GM10248 (cell line): ENCODE results near the gene FBXL3.

Experiments used
- CTCF ChIA-PET: fragments of 300-600 bp; sonication (Branson Sonifier 250); formaldehyde crosslinking; extraction: SDS; loops from one replicate; lab custom pipeline; 2021; ENCODE audit warnings: antibody characterized with exemption; lab: Yijun Ruan, JAX
- POLR2A ChIA-PET: fragments of 350-650 bp; sonication (Branson Sonifier 250); formaldehyde crosslinking; extraction: SDS; loops from one replicate; lab custom pipeline; 2020; ENCODE audit warnings: antibody characterized with exemption; lab: Yijun Ruan, JAX
- DNase-seq: peaks from one replicate; pipeline ENCODE4 v3.0.0; 2012; ENCODE audit errors: extremely low spot score
- TF ChIP-seq, protein P1 (sequence below): IDR thresholded peaks from 2 replicates; pipeline ENCODE4 v1.5.1; 2012; ENCODE audit warnings: mild to moderate bottlenecking, low read depth; ENCODE audit errors: extremely low read depth, missing control alignments, control extremely low read depth

The FBXL3 gene

DNA sequence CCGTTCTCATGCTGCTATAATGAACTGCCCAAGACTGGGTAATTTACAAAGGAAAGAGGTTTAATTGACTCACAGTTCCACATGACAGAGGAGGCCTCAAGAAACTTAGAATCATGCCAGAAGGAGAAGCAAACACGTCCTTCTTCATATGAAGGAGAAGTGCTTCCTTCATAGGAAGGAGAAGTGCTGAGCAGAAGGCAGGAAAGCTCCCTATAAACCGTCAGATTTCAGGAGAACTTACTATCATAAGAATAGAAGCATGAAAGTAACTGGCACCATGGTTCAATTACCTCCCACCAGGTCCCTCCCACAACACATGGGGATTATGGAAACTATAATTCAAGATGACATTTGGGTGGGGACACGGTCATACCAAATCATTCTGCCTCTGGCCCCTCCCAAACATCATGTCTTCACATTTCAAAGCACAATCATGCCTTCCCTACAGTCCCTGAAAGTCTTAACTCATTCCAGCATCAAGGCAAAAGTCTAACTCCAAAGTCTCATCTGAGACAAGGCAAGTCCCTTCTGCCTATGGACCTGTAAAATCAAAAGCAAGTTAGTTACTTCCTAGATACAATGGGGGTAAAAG is 68.0 kb downstream of the FBXL3 start:
- ChIA-PET CTCF (no interaction called here), POLR2A (no interaction called here)
- TF ChIP-seq, protein P1, sequence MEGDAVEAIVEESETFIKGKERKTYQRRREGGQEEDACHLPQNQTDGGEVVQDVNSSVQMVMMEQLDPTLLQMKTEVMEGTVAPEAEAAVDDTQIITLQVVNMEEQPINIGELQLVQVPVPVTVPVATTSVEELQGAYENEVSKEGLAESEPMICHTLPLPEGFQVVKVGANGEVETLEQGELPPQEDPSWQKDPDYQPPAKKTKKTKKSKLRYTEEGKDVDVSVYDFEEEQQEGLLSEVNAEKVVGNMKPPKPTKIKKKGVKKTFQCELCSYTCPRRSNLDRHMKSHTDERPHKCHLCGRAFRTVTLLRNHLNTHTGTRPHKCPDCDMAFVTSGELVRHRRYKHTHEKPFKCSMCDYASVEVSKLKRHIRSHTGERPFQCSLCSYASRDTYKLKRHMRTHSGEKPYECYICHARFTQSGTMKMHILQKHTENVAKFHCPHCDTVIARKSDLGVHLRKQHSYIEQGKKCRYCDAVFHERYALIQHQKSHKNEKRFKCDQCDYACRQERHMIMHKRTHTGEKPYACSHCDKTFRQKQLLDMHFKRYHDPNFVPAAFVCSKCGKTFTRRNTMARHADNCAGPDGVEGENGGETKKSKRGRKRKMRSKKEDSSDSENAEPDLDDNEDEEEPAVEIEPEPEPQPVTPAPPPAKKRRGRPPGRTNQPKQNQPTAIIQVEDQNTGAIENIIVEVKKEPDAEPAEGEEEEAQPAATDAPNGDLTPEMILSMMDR, result no peak
- no peak for DNase-seq

DNA sequence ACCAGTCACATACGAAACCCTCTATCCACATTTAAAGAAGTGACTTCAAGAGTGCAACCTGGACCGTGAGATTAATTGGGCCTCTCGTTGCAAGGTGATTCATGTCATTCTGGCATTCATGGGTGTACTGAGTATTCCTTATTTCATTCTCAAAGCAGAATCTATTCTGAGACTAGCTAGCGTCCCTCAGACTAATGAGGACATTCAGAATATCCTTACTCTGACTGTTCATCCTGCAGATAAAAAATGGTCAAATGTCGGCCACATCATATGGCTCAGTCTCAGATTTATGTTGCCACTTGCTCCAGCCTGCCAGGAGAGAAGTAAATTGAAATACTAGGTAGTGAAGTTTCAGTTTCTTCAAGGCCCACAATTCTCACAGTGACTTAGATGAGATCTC is 71.3 kb downstream of the FBXL3 start:
- TF ChIP-seq, protein P1, result no peak

More for the DNA sequence above, 71.3 kb downstream of the FBXL3 start:
- no peak for DNase-seq
- ChIA-PET CTCF (interaction anchor here (2.6 to 4.0 kb wide), 2 partner anchors 15 to 25 kb away, joined by 9 to 20 read pairs; no protein-coding TSS in a partner anchor), POLR2A (no interaction called here)
